HG02938 (cell line): ENCODE measurements around the gene LRRC38.
"Not testable (repeated sequence)": the region's sequence is repeated elsewhere in the genome, so short reads cannot be mapped to it uniquely, and the experiment has no call there.

Experiments
- ATAC-seq: cut with Tn5 transposase; IDR thresholded peaks from one replicate; pipeline ENCODE4 v1.9.1; 2021; ENCODE audit warnings: mild to moderate bottlenecking, moderate library complexity; ENCODE audit not compliant: unreplicated experiment

The LRRC38 gene

GRCh38 chr1:13478692-13479091 is 35.1 kb downstream of the LRRC38 start:
- ATAC-seq, result no peak

- ATAC-seq, result no peak
Observed at GRCh38 chr1:13469343-13469742, 44.5 kb downstream of the LRRC38 start.

GRCh38 chr1:13465515-13465914 is 48.3 kb downstream of the LRRC38 start:
- no peak for ATAC-seq

- ATAC-seq, result no peak
Observed at GRCh38 chr1:13462682-13463081, 51.1 kb downstream of the LRRC38 start.

GRCh38 chr1:13461977-13462376 is 51.8 kb downstream of the LRRC38 start:
- ATAC-seq, result no peak

- no peak for ATAC-seq
Observed at GRCh38 chr1:13456904-13457532, 56.8 kb downstream of the LRRC38 start.

- ATAC-seq, result no peak
Observed at GRCh38 chr1:13451399-13451965, 62.3 kb downstream of the LRRC38 start.

- no peak for ATAC-seq
Observed at GRCh38 chr1:13450204-13450603, 63.6 kb downstream of the LRRC38 start.

- ATAC-seq, result no peak
Observed at GRCh38 chr1:13443335-13443979, 70.3 kb downstream of the LRRC38 start.

- not testable (repeated sequence) for ATAC-seq
Observed at GRCh38 chr1:13439104-13439783, 74.6 kb downstream of the LRRC38 start.

- no peak for ATAC-seq
Observed at GRCh38 chr1:13435458-13435857, 78.3 kb downstream of the LRRC38 start.

- not testable (repeated sequence) for ATAC-seq
Observed at GRCh38 chr1:13433694-13434358, 80.0 kb downstream of the LRRC38 start.

GRCh38 chr1:13432251-13432650 is 81.6 kb downstream of the LRRC38 start:
- ATAC-seq, result no peak

GRCh38 chr1:13430495-13430894 is 83.3 kb downstream of the LRRC38 start:
- no peak for ATAC-seq
